Gastrocnemius medialis (tissue), 4 donors: ENCODE measurements around the gene SLC35G6. TPM values are rescaled to one million over a fixed set of nuclear protein-coding genes. Genes with fewer than 3 reads are reported as not detected.
"Not testable (repeated sequence)": the region's sequence is repeated elsewhere in the genome, so short reads cannot be mapped to it uniquely, and the experiment has no call there.

Source experiments
- ATAC-seq, 2 donors: fragments of 150-250 bp; one replicate each; pipeline ENCODE4 v1.9.1; 2016
- DNase-seq, 2 donors: peaks; one replicate each; pipeline ENCODE4 v3.0.0-alpha.2; 2019
- H3K27ac ChIP-seq, 4 donors: fragments of 200-600 bp; sonication (generic); 1 replicate in 1 of 4; 2 replicates in 3 of 4; pipeline ENCODE4 v1.5.1; 2016 to 2018; ENCODE audit warnings: mild to moderate bottlenecking in 2 of 4, moderate library complexity in 1 of 4
- H3K27me3 ChIP-seq, 3 donors: fragments of 200-600 bp; sonication (generic) in 2 of 3; 1 replicate in 1 of 3; 2 replicates in 2 of 3; pipeline versions ENCODE4 v1.5.1 to v1.6.0; 2016 to 2019; ENCODE audit warnings: mild to moderate bottlenecking in 1 of 3, moderate library complexity in 1 of 3
- H3K36me3 ChIP-seq, 2 donors: fragments of 200-600 bp; sonication (generic) in 1 of 2; one replicate each; pipeline ENCODE4 v1.5.1; 2017 to 2018
- H3K4me1 ChIP-seq, 2 donors: fragments of 200-600 bp; sonication (generic) in 1 of 2; one replicate each; pipeline ENCODE4 v1.5.1; 2016 to 2017; ENCODE audit warnings: mild to moderate bottlenecking in 2 of 2
- H3K4me3 ChIP-seq, 4 donors: fragments of 200-600 bp; sonication (generic) in 3 of 4; 1 replicate in 1 of 4; 2 replicates in 3 of 4; pipeline ENCODE4 v1.5.1; 2016 to 2019; ENCODE audit warnings: mild to moderate bottlenecking in 2 of 4
- H3K9me3 ChIP-seq, 3 donors: fragments of 200-600 bp; sonication (generic) in 2 of 3; 1 replicate in 1 of 3; 2 replicates in 2 of 3; pipeline ENCODE4 v1.5.1; 2016 to 2019
- CTCF ChIP-seq, 5 experiments: fragments of 450-650 bp in 3 of 5; fragments of 200-600 bp in 2 of 5; sonication (generic) in 2 of 5; IDR thresholded peaks in 4 of 5; conservative IDR thresholded peaks in 1 of 5; 1 replicate in 4 of 5; 2 replicates in 1 of 5; pipeline ENCODE4 v1.5.1; 2016 to 2019; ENCODE audit warnings: antibody characterized with exemption in 5 of 5, mild to moderate bottlenecking in 3 of 5, moderate library complexity in 3 of 5
- POLR2A ChIP-seq, 2 donors: fragments of 450-650 bp; IDR thresholded peaks; one replicate each; pipeline ENCODE4 v1.6.1; 2017; ENCODE audit warnings: antibody characterized with exemption in 2 of 2, mild to moderate bottlenecking in 2 of 2, moderate library complexity in 2 of 2
- in situ Hi-C, 4 donors: fragments of 200-750 bp; cut with MboI; loops; one replicate each; pipeline versions ENCODE4 v1.15.0 to v1.8.0; 2017; ENCODE audit warnings: low sequenced_read_pairs in 4 of 4
- intact Hi-C: fragments of 100-400 bp; cut with DNase I; formaldehyde crosslinking; loops from one replicate; pipeline ENCODE4 v1.15.1; 2023; ENCODE audit warnings: low total_unique reads
- total RNA-seq, 4 donors: library from RNA; depleted of rRNA; stranded (reverse); fragments of >200 nt; gene quantifications; one replicate each; pipeline versions ENCODE4 v1.1.0 to v1.2.3, GENCODE V29; 2016

Gene SLC35G6
- total RNA-seq, 4 donors from 2014 or later, result not detected

- intact Hi-C loops, result no loop called here
- peaks cover 38 to 46% of the 10 kb centered on the region in 2 donors for H3K4me1 ChIP-seq
- in situ Hi-C loops, result no loop called here
Measured at GRCh38 chr17:7467498-7467897, 13.7 kb upstream of the SLC35G6 start.

DNA sequence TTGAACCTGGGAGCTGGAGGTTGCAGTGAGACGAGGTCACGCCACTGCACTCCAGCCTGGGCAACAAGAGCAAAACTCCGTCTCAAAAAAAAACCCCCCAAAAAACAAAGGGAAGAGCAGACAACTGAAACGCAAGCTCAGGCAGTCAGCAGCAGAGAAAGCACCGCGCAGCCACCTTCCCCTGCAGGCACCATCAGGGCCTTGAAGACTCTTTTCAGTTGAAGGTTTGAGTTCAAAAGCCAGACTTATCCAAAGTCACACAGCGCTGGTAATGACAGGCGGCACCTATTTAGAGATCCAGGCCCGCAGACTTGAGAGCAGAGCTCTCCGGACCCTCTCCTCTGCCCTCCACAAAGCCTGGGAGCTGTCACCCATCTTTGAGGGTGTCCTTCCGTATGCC is 13.0 kb upstream of the SLC35G6 start:
- H3K4me3 ChIP-seq, result no peak overlapping the region
- H3K9me3 ChIP-seq, result no peaks in the 10 kb centered on the region
- no peaks in the 10 kb centered on the region for H3K27me3 ChIP-seq
- TF ChIP-seq CTCF (IDR thresholded peaks at IDR 0.05 in 4 of 5, conservative IDR thresholded peaks at IDR 0.05 in 1 of 5) (no peak), POLR2A (IDR thresholded peaks at IDR 0.05) (no peak)
- no peak for ATAC-seq
- H3K36me3 ChIP-seq, result peaks cover 0 to 19% of the 10 kb centered on the region in 2 donors
- intact Hi-C loops (loop anchor here (2.0 kb wide), 1 partner anchor 21 kb away; no protein-coding TSS in a partner anchor), in situ Hi-C loops (no loop called here)
- peaks cover 41 to 49% of the 10 kb centered on the region in 2 donors for H3K4me1 ChIP-seq
- DNase-seq, result no peak
- peak overlapping the region; percentile 79 to 100 (median 86) for H3K27ac ChIP-seq

More at GRCh38 chr17:7467498-7467897, 13.7 kb upstream of the SLC35G6 start:
- no peak overlapping the region for H3K4me3 ChIP-seq
- H3K36me3 ChIP-seq, result peaks cover 0 to 27% of the 10 kb centered on the region in 2 donors
- no peaks in the 10 kb centered on the region for H3K27me3 ChIP-seq
- TF ChIP-seq POLR2A (IDR thresholded peaks at IDR 0.05) (no peak), CTCF (IDR thresholded peaks at IDR 0.05 in 4 of 5, conservative IDR thresholded peaks at IDR 0.05 in 1 of 5) (no peak)
- DNase-seq, result no peak
- no peak for ATAC-seq
- no peaks in the 10 kb centered on the region for H3K9me3 ChIP-seq
- peak overlapping the region; percentile 79 to 100 (median 86) for H3K27ac ChIP-seq

DNA sequence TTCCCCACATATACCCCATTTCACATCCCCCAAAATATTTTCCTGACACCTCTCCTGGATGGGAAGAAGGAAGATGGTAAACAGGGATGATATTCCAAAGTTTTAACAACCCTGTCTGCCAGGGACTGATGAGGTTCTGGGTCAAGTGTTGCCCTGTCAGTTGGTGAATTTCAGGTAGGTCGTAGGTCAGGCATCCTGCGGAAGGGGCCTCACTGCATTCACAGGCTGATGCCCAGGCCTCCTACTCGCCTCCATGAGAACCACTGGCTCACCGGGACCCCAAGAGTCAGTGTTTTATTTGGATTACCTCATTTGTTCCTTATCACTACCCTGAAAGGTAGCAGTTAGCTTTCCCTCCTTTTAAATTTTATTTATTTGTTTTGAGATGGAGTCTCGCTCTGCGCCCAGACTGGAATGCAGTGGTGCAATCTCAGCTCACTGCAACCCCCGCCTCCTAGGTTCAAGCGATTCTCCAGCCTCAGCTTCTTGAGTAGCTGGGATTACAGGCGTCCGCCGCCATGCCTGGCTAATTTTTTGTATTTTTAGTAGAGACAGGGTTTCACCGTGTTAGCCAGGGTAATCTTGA is 12.3 kb upstream of the SLC35G6 start:
- no peak overlapping the region for H3K4me3 ChIP-seq
- in situ Hi-C loops, result no loop called here
- H3K9me3 ChIP-seq, result no peaks in the 10 kb centered on the region
- DNase-seq, result no peak
- H3K27ac ChIP-seq, result peak overlapping the region; percentile 12 to 100 (median 86)
- H3K36me3 ChIP-seq, result peaks cover 0 to 13% of the 10 kb centered on the region in 2 donors
- H3K4me1 ChIP-seq, result peaks cover 46 to 55% of the 10 kb centered on the region in 2 donors
- H3K27me3 ChIP-seq, result no peaks in the 10 kb centered on the region
- ATAC-seq, result no peak
- TF ChIP-seq CTCF (IDR thresholded peaks at IDR 0.05 in 4 of 5, conservative IDR thresholded peaks at IDR 0.05 in 1 of 5), result no peak
- no peak for TF ChIP-seq POLR2A (IDR thresholded peaks at IDR 0.05)
- intact Hi-C loops, result loop anchor here (2.0 kb wide), 1 partner anchor 22 kb away; no protein-coding TSS in a partner anchor

DNA sequence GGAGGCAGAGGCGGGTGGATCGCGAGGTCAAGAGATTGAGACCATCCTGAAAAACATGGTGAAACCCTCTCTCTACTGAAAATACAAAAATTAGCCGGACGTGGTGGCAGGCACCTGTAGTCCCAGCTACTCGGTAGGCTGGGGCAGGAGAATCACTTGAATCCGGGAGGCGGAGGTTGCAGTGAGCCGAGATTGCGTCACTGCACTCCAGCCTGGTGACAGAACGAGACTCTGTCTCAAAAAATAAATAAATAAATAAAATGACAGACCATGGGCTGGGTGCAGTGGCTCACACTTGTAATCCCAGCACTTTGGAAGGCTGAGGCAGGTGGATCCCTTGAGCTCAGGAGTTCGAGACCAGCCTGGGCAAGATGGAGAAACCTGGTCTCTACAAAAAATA is 11.4 kb upstream of the SLC35G6 start:
- H3K4me3 ChIP-seq, H3K27me3 ChIP-seq, in situ Hi-C loops, ATAC-seq, DNase-seq, H3K9me3 ChIP-seq, H3K36me3 ChIP-seq: not testable (repeated sequence)
- peak overlapping the region in 3 of 4 donors; percentile 62 to 100 (median 83) for H3K27ac ChIP-seq
- H3K4me1 ChIP-seq, result peaks cover 52 to 62% of the 10 kb centered on the region in 2 donors
- intact Hi-C loops, result loop anchor here (2.0 kb wide), 1 partner anchor 23 kb away; no protein-coding TSS in a partner anchor

GRCh38 chr17:7470457-7470973 is 10.7 kb upstream of the SLC35G6 start:
- H3K4me3 ChIP-seq, H3K27me3 ChIP-seq, H3K9me3 ChIP-seq, H3K36me3 ChIP-seq, DNase-seq, intact Hi-C loops, ATAC-seq, in situ Hi-C loops: not testable (repeated sequence)
- peaks cover 59 to 69% of the 10 kb centered on the region in 2 donors for H3K4me1 ChIP-seq
- H3K27ac ChIP-seq, result peak overlapping the region; percentile 62 to 100 (median 90)
